Astrocyte (in vitro differentiated cells and primary cell): ENCODE data around the gene GGCT. TPM values are rescaled to one million over a fixed set of nuclear protein-coding genes. Genes with fewer than 3 reads are reported as not detected.

Source experiments
- DNase-seq: peaks from one replicate; pipeline ENCODE4 v3.0.0-alpha.2; 2010; ENCODE audit warnings: low read depth
- FAIRE-seq: peaks from 2 replicates; lab custom pipeline; 2011; peaks lifted over from hg19 to GRCh38; lab: Jason Lieb, UNC
- H2AFZ ChIP-seq: 2 replicates; pipeline ENCODE4 v1.6.0; 2012; ENCODE audit warnings: low read depth, low read length, inconsistent platforms
- H3K27ac ChIP-seq: 2 replicates; pipeline ENCODE4 v1.5.1; 2011; ENCODE audit warnings: low read depth, low read length, inconsistent platforms
- H3K27me3 ChIP-seq: 2 replicates; pipeline ENCODE4 v1.6.0; 2011; ENCODE audit warnings: low read length, inconsistent platforms; ENCODE audit not compliant: insufficient read depth
- H3K36me3 ChIP-seq: 2 replicates; pipeline ENCODE4 v1.5.1; 2011; ENCODE audit warnings: low read length, inconsistent platforms; ENCODE audit not compliant: insufficient read depth
- H3K4me1 ChIP-seq: 2 replicates; pipeline ENCODE4 v1.5.1; 2011; ENCODE audit warnings: low read length, inconsistent platforms; ENCODE audit not compliant: insufficient read depth
- H3K4me2 ChIP-seq: 2 replicates; pipeline ENCODE4 v1.6.0; 2012; ENCODE audit warnings: low read length, inconsistent platforms
- H3K4me3 ChIP-seq: 2 replicates; pipeline ENCODE4 v1.5.1; 2011; ENCODE audit warnings: low read depth, mild to moderate bottlenecking, low read length, inconsistent platforms; ENCODE audit not compliant: insufficient read depth
- H3K79me2 ChIP-seq: 2 replicates; pipeline ENCODE4 v1.6.0; 2012; ENCODE audit warnings: mild to moderate bottlenecking, low read length, inconsistent platforms; ENCODE audit not compliant: insufficient read depth
- H3K9ac ChIP-seq: 2 replicates; pipeline ENCODE4 v1.6.0; 2012; ENCODE audit warnings: mild to moderate bottlenecking, low read length, inconsistent platforms
- H3K9me3 ChIP-seq: 2 replicates; pipeline ENCODE4 v1.5.1; 2012; ENCODE audit warnings: low read depth, mild to moderate bottlenecking, low read length, inconsistent platforms; ENCODE audit not compliant: insufficient read depth
- H4K20me1 ChIP-seq: 2 replicates; pipeline ENCODE4 v1.6.0; 2012; ENCODE audit warnings: low read length, inconsistent platforms; ENCODE audit not compliant: insufficient read depth
- H3K27ac Mint-ChIP-seq: one replicate; pipeline ENCODE4 v1.8.0; 2021; ENCODE audit warnings: mild to moderate bottlenecking, mixed read lengths; ENCODE audit not compliant: unreplicated experiment
- H3K27me3 Mint-ChIP-seq: one replicate; pipeline ENCODE4 v1.8.0; 2021; ENCODE audit warnings: low read depth, mixed read lengths; ENCODE audit not compliant: unreplicated experiment
- H3K36me3 Mint-ChIP-seq: one replicate; pipeline ENCODE4 v1.8.0; 2021; ENCODE audit warnings: low read depth, mixed read lengths; ENCODE audit not compliant: unreplicated experiment
- H3K4me1 Mint-ChIP-seq: one replicate; pipeline ENCODE4 v1.8.0; 2021; ENCODE audit warnings: low read depth, mixed read lengths; ENCODE audit not compliant: unreplicated experiment
- H3K4me3 Mint-ChIP-seq: one replicate; pipeline ENCODE4 v1.8.0; 2021; ENCODE audit warnings: mild to moderate bottlenecking, moderate library complexity, mixed read lengths; ENCODE audit not compliant: unreplicated experiment
- H3K9me3 Mint-ChIP-seq: one replicate; pipeline ENCODE4 v1.8.0; 2021; ENCODE audit warnings: mild to moderate bottlenecking, mixed read lengths; ENCODE audit not compliant: unreplicated experiment
- EZH2 ChIP-seq: IDR thresholded peaks from 2 replicates; pipeline ENCODE4 v1.6.1; 2012; ENCODE audit warnings: mild to moderate bottlenecking, low read length, inconsistent platforms; ENCODE audit not compliant: insufficient read depth
- total RNA-seq: library from RNA; stranded (reverse); gene quantifications from 2 replicates; pipeline ENCODE4 v1.2.1, GENCODE V29; 2021
- TF ChIP-seq, protein P1 (sequence below): IDR thresholded peaks from 2 replicates; pipeline ENCODE4 v1.5.1; 2011; ENCODE audit warnings: low read depth, mild to moderate bottlenecking, inconsistent platforms, low read length, moderate library complexity; ENCODE audit not compliant: insufficient read depth

The GGCT gene
- total RNA-seq, 1 donor from 2014 or later, result 29.6 TPM

GRCh38 chr7:30514177-30514576 is 9.5 kb upstream of the GGCT start:
- no peak for FAIRE-seq
- Histone ChIP-seq H4K20me1 (no peaks in the 10 kb centered on the region), H3K4me3 (no peak overlapping the region), H3K36me3 (no peaks in the 10 kb centered on the region), H2AFZ (no peak overlapping the region), H3K4me2 (no peak overlapping the region), H3K9me3 (no peaks in the 10 kb centered on the region), H3K4me1 (no peaks in the 10 kb centered on the region), H3K79me2 (no peaks in the 10 kb centered on the region), H3K27ac (no peak overlapping the region), H3K27me3 (no peaks in the 10 kb centered on the region), H3K9ac (no peak overlapping the region)
- Mint-ChIP-seq H3K36me3 (no peaks in the 10 kb centered on the region), H3K27me3 (no peaks in the 10 kb centered on the region), H3K9me3 (no peaks in the 10 kb centered on the region), H3K4me3 (no peak overlapping the region), H3K27ac (no peak overlapping the region), H3K4me1 (no peaks in the 10 kb centered on the region)
- TF ChIP-seq, protein P1, sequence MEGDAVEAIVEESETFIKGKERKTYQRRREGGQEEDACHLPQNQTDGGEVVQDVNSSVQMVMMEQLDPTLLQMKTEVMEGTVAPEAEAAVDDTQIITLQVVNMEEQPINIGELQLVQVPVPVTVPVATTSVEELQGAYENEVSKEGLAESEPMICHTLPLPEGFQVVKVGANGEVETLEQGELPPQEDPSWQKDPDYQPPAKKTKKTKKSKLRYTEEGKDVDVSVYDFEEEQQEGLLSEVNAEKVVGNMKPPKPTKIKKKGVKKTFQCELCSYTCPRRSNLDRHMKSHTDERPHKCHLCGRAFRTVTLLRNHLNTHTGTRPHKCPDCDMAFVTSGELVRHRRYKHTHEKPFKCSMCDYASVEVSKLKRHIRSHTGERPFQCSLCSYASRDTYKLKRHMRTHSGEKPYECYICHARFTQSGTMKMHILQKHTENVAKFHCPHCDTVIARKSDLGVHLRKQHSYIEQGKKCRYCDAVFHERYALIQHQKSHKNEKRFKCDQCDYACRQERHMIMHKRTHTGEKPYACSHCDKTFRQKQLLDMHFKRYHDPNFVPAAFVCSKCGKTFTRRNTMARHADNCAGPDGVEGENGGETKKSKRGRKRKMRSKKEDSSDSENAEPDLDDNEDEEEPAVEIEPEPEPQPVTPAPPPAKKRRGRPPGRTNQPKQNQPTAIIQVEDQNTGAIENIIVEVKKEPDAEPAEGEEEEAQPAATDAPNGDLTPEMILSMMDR, result no peak
- TF ChIP-seq EZH2, result no peak
- DNase-seq, result no peak

- H3K27me3 ChIP-seq, result no peaks in the 10 kb centered on the region
- no peak overlapping the region for H3K9ac ChIP-seq
- Mint-ChIP-seq H3K27ac (no peak overlapping the region), H3K4me1 (no peaks in the 10 kb centered on the region), H3K36me3 (no peaks in the 10 kb centered on the region), H3K27me3 (no peaks in the 10 kb centered on the region), H3K4me3 (no peak overlapping the region), H3K9me3 (no peaks in the 10 kb centered on the region)
- TF ChIP-seq EZH2, result no peak
- TF ChIP-seq, protein P1, result no peak
- H2AFZ ChIP-seq, result no peak overlapping the region
- H3K4me2 ChIP-seq, result no peak overlapping the region
- no peaks in the 10 kb centered on the region for H3K36me3 ChIP-seq
- no peaks in the 10 kb centered on the region for H3K9me3 ChIP-seq
- H3K27ac ChIP-seq, result no peak overlapping the region
- no peaks in the 10 kb centered on the region for H4K20me1 ChIP-seq
- H3K79me2 ChIP-seq, result no peaks in the 10 kb centered on the region
- FAIRE-seq, result no peak
- no peak for DNase-seq
- H3K4me1 ChIP-seq, result no peaks in the 10 kb centered on the region
- H3K4me3 ChIP-seq, result no peak overlapping the region
Measured at GRCh38 chr7:30513762-30514161, 9.1 kb upstream of the GGCT start.

- Mint-ChIP-seq H3K36me3 (no peaks in the 10 kb centered on the region), H3K9me3 (no peaks in the 10 kb centered on the region)
- H3K4me3 ChIP-seq, result no peak overlapping the region
Measured at GRCh38 chr7:30511973-30512662, 7.5 kb upstream of the GGCT start.

More at GRCh38 chr7:30511973-30512662, 7.5 kb upstream of the GGCT start:
- H3K27ac Mint-ChIP-seq, result no peak overlapping the region
- Histone ChIP-seq H3K4me2 (no peak overlapping the region), H3K9me3 (no peaks in the 10 kb centered on the region), H4K20me1 (no peaks in the 10 kb centered on the region), H3K36me3 (no peaks in the 10 kb centered on the region), H2AFZ (no peak overlapping the region), H3K27me3 (no peaks in the 10 kb centered on the region), H3K9ac (no peak overlapping the region), H3K4me1 (no peaks in the 10 kb centered on the region), H3K79me2 (no peaks in the 10 kb centered on the region), H3K27ac (no peak overlapping the region)
- TF ChIP-seq EZH2, result no peak
- TF ChIP-seq, protein P1, result no peak
- DNase-seq, result no peak
- H3K4me3 Mint-ChIP-seq, result no peak overlapping the region
- H3K4me1 Mint-ChIP-seq, result no peaks in the 10 kb centered on the region
- no peaks in the 10 kb centered on the region for H3K27me3 Mint-ChIP-seq
- FAIRE-seq, result no peak
